WTC11 (cell line): ENCODE results near the gene CFAP299. TPM values are rescaled to one million over a fixed set of nuclear protein-coding genes. Genes with fewer than 3 reads are reported as not detected.

Experiments
- ATAC-seq: fragments of 200-7000 bp; cut with Tn5 transposase; 2 replicates; pipeline ENCODE4 v1.10.0; 2021; ENCODE audit warnings: mild to moderate bottlenecking, moderate library complexity
- CTCF ChIA-PET: fragments of 300-600 bp; sonication (Branson Sonifier 250); formaldehyde crosslinking; loops from one replicate; lab custom pipeline; 2021; ENCODE audit warnings: antibody characterized with exemption; lab: Charles Lee
- POLR2A ChIA-PET: fragments of 350-600 bp; sonication (Branson Sonifier 250); formaldehyde crosslinking; loops from one replicate; lab custom pipeline; 2021; ENCODE audit warnings: antibody characterized with exemption; lab: Charles Lee
- DNase-seq: peaks from one replicate; pipeline ENCODE4 v3.0.0; 2021; ENCODE audit warnings: low spot score
- H3K27ac Mint-ChIP-seq: 2 replicates; pipeline ENCODE4 v1.8.0; 2021; ENCODE audit warnings: mixed read lengths
- H3K27me3 Mint-ChIP-seq: 2 replicates; pipeline ENCODE4 v1.8.0; 2021; ENCODE audit warnings: low read depth, mild to moderate bottlenecking, moderate library complexity, mixed read lengths
- H3K36me3 Mint-ChIP-seq: 2 replicates; pipeline ENCODE4 v1.8.0; 2021; ENCODE audit warnings: mixed read lengths
- H3K4me1 Mint-ChIP-seq: 2 replicates; pipeline ENCODE4 v1.8.0; 2022; ENCODE audit warnings: mixed read lengths
- H3K4me3 Mint-ChIP-seq: 2 replicates; pipeline ENCODE4 v1.8.0; 2021; ENCODE audit warnings: mild to moderate bottlenecking, moderate library complexity, mixed read lengths
- H3K9me3 Mint-ChIP-seq: 2 replicates; pipeline ENCODE4 v1.8.0; 2021; ENCODE audit warnings: mixed read lengths
- AFF4 ChIP-seq: sonication (generic); formaldehyde crosslinking; IDR thresholded peaks from 2 replicates; pipeline ENCODE4 v1.8.1; 2023; ENCODE audit warnings: mild to moderate bottlenecking, missing genetic modification reagents, borderline replicate concordance
- ATF6 ChIP-seq: sonication (generic); formaldehyde crosslinking; IDR thresholded peaks from 2 replicates; pipeline ENCODE4 v1.8.1; 2023; ENCODE audit warnings: mild to moderate bottlenecking, missing genetic modification reagents
- CREB1 ChIP-seq: sonication (generic); formaldehyde crosslinking; IDR thresholded peaks from 2 replicates; pipeline ENCODE4 v1.8.0; 2023; ENCODE audit warnings: mild to moderate bottlenecking, missing genetic modification reagents
- E2F5 ChIP-seq: sonication (generic); formaldehyde crosslinking; IDR thresholded peaks from 2 replicates; pipeline ENCODE4 v1.8.1; 2022; ENCODE audit warnings: mild to moderate bottlenecking, moderate library complexity, missing genetic modification reagents
- FOXJ3 ChIP-seq: sonication (generic); formaldehyde crosslinking; IDR thresholded peaks from 2 replicates; pipeline ENCODE4 v1.9.0; 2021; ENCODE audit warnings: missing genetic modification reagents, mild to moderate bottlenecking, borderline replicate concordance
- FOXK1 ChIP-seq: sonication (generic); formaldehyde crosslinking; IDR thresholded peaks from 2 replicates; pipeline ENCODE4 v1.8.0; 2022; ENCODE audit warnings: mild to moderate bottlenecking, moderate library complexity, missing genetic modification reagents
- GRHL2 ChIP-seq: fragments of 250-450 bp; sonication (Bioruptor Pico); IDR thresholded peaks from 2 replicates; pipeline ENCODE4 v1.8.0; 2022; ENCODE audit warnings: mild to moderate bottlenecking, moderate library complexity; ENCODE audit not compliant: insufficient replicate concordance, severe bottlenecking
- JUN ChIP-seq: sonication (generic); formaldehyde crosslinking; IDR thresholded peaks from 2 replicates; pipeline ENCODE4 v1.8.0; 2023; ENCODE audit warnings: mild to moderate bottlenecking, missing genetic modification reagents
- KAT7 ChIP-seq: sonication (generic); formaldehyde crosslinking; IDR thresholded peaks from 2 replicates; pipeline ENCODE4 v1.8.1; 2023; ENCODE audit warnings: missing genetic modification reagents, mild to moderate bottlenecking, borderline replicate concordance
- MYBL2 ChIP-seq: sonication (generic); formaldehyde crosslinking; IDR thresholded peaks from 2 replicates; pipeline ENCODE4 v1.8.1; 2023; ENCODE audit warnings: mild to moderate bottlenecking, moderate library complexity, missing genetic modification reagents
- NFYB ChIP-seq: sonication (generic); formaldehyde crosslinking; conservative IDR thresholded peaks from 2 replicates; pipeline ENCODE4 v1.8.0; 2022; ENCODE audit warnings: low read depth, missing genetic modification reagents
- NR1H2 ChIP-seq: sonication (generic); formaldehyde crosslinking; IDR thresholded peaks from 2 replicates; pipeline ENCODE4 v1.9.0; 2021; ENCODE audit warnings: mild to moderate bottlenecking, moderate library complexity, missing genetic modification reagents
- RELA ChIP-seq: sonication (generic); formaldehyde crosslinking; IDR thresholded peaks from 2 replicates; pipeline ENCODE4 v1.8.1; 2022; ENCODE audit warnings: missing genetic modification reagents, mild to moderate bottlenecking, borderline replicate concordance
- USF2 ChIP-seq: sonication (generic); formaldehyde crosslinking; IDR thresholded peaks from 2 replicates; pipeline ENCODE4 v1.8.1; 2023; ENCODE audit warnings: mild to moderate bottlenecking, missing genetic modification reagents, moderate library complexity
- ZNF138 ChIP-seq: sonication (generic); formaldehyde crosslinking; conservative IDR thresholded peaks from 2 replicates; pipeline ENCODE4 v1.8.1; 2022; ENCODE audit warnings: mild to moderate bottlenecking, moderate library complexity, missing genetic modification reagents
- ZNF232 ChIP-seq: sonication (generic); formaldehyde crosslinking; IDR thresholded peaks from 2 replicates; pipeline ENCODE4 v1.8.0; 2022; ENCODE audit warnings: mild to moderate bottlenecking, missing genetic modification reagents
- ZNF423 ChIP-seq: fragments of 250-450 bp; sonication (Bioruptor Pico); IDR thresholded peaks from 2 replicates; pipeline ENCODE4 v2.1.2; 2022; ENCODE audit warnings: mild to moderate bottlenecking, moderate library complexity
- total RNA-seq: library from RNA; stranded (reverse); gene quantifications from 3 replicates; pipeline ENCODE4 v1.2.3, GENCODE V29; 2021
- TF ChIP-seq, protein P1 (sequence below): sonication (generic); formaldehyde crosslinking; IDR thresholded peaks from 2 replicates; pipeline ENCODE4 v1.8.1; 2022; ENCODE audit warnings: low read depth, missing genetic modification reagents, borderline replicate concordance
- TF ChIP-seq, protein P2 (sequence below): sonication (generic); formaldehyde crosslinking; IDR thresholded peaks from 2 replicates; pipeline ENCODE4 v1.8.0; 2022; ENCODE audit warnings: mild to moderate bottlenecking, missing genetic modification reagents
- TF ChIP-seq, protein P3 (sequence below): sonication (generic); formaldehyde crosslinking; conservative IDR thresholded peaks from 2 replicates; pipeline ENCODE4 v1.8.1; 2022; ENCODE audit warnings: mild to moderate bottlenecking, missing genetic modification reagents
- TF ChIP-seq, protein P4 (sequence below): sonication (generic); formaldehyde crosslinking; IDR thresholded peaks from 2 replicates; pipeline ENCODE4 v1.8.0; 2022; ENCODE audit warnings: mild to moderate bottlenecking, missing genetic modification reagents

The CFAP299 gene
- total RNA-seq, 1 experiment from 2014 or later, result not detected

DNA sequence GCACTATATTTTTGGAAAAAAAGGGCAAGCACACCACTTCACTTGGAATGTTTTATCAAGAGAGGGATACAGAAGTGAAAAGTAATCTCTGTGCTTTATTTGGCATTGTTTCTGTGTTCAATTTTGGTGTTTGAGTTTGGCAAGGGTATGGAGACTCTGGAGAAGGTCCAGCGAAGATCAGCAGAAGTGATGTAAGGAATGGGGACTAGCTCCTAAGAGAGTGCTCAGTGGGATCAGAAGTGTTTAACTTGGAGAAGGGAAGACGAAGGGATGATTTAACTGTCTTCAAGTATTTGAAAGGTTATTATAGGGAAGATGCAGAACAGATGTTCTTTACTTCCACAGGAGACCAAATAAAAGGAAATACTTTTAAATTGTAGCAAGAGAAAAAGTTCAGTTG, 74.3 kb downstream of the CFAP299 start:
- DNase-seq, result no peak
- no peak for ATAC-seq
- TF ChIP-seq E2F5 (no peak), AFF4 (CRISPR knock-in tag) (no peak), JUN (CRISPR knock-in tag) (no peak)
- ChIA-PET CTCF (no interaction called here), POLR2A (no interaction called here)
- no peaks in the 10 kb centered on the region for H3K9me3 Mint-ChIP-seq
- no peaks in the 10 kb centered on the region for H3K27me3 Mint-ChIP-seq
- no peaks in the 10 kb centered on the region for H3K4me1 Mint-ChIP-seq
- no peak overlapping the region for H3K27ac Mint-ChIP-seq
- H3K4me3 Mint-ChIP-seq, result no peak overlapping the region
- H3K36me3 Mint-ChIP-seq, result no peaks in the 10 kb centered on the region

DNA sequence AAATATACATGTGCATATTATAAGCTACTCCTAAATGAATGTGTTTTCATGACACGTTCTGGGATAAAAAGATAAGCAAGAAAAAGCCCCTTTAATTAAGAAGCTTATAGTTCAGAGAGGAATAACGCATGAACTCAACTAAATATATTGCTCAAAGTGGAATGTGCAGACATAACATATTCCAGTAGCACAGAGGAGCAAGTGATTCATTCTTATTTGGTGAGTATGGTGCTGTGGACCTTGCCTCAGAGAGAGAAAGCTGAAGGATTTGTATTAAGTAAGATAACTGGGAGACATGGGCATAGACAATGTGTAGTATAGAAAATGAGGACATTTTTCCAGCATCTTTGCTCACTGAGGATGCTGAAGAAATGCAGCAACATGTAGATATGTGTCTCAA, 76.8 kb downstream of the CFAP299 start:
- TF ChIP-seq KAT7 (CRISPR knock-in tag) (no peak), ZNF138 (CRISPR knock-in tag) (no peak), ZNF232 (no peak), NR1H2 (CRISPR knock-in tag) (no peak), USF2 (CRISPR knock-in tag) (no peak), ZNF423 (CRISPR knock-in tag) (no peak), RELA (CRISPR knock-in tag) (no peak), ATF6 (no peak), FOXK1 (CRISPR knock-in tag) (no peak), NFYB (CRISPR knock-in tag) (no peak), FOXJ3 (CRISPR knock-in tag) (no peak), CREB1 (CRISPR knock-in tag) (no peak), GRHL2 (CRISPR knock-in tag) (no peak), MYBL2 (CRISPR knock-in tag) (no peak)
- TF ChIP-seq, protein P1, sequence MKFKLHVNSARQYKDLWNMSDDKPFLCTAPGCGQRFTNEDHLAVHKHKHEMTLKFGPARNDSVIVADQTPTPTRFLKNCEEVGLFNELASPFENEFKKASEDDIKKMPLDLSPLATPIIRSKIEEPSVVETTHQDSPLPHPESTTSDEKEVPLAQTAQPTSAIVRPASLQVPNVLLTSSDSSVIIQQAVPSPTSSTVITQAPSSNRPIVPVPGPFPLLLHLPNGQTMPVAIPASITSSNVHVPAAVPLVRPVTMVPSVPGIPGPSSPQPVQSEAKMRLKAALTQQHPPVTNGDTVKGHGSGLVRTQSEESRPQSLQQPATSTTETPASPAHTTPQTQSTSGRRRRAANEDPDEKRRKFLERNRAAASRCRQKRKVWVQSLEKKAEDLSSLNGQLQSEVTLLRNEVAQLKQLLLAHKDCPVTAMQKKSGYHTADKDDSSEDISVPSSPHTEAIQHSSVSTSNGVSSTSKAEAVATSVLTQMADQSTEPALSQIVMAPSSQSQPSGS, result no peak
- TF ChIP-seq, protein P2, sequence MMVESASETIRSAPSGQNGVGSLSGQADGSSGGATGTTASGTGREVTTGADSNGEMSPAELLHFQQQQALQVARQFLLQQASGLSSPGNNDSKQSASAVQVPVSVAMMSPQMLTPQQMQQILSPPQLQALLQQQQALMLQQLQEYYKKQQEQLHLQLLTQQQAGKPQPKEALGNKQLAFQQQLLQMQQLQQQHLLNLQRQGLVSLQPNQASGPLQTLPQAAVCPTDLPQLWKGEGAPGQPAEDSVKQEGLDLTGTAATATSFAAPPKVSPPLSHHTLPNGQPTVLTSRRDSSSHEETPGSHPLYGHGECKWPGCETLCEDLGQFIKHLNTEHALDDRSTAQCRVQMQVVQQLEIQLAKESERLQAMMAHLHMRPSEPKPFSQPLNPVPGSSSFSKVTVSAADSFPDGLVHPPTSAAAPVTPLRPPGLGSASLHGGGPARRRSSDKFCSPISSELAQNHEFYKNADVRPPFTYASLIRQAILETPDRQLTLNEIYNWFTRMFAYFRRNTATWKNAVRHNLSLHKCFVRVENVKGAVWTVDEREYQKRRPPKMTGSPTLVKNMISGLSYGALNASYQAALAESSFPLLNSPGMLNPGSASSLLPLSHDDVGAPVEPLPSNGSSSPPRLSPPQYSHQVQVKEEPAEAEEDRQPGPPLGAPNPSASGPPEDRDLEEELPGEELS (CRISPR knock-in tag), result no peak
- TF ChIP-seq, protein P3, sequence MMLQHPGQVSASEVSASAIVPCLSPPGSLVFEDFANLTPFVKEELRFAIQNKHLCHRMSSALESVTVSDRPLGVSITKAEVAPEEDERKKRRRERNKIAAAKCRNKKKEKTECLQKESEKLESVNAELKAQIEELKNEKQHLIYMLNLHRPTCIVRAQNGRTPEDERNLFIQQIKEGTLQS (CRISPR knock-in tag), result no peak
- TF ChIP-seq, protein P4, sequence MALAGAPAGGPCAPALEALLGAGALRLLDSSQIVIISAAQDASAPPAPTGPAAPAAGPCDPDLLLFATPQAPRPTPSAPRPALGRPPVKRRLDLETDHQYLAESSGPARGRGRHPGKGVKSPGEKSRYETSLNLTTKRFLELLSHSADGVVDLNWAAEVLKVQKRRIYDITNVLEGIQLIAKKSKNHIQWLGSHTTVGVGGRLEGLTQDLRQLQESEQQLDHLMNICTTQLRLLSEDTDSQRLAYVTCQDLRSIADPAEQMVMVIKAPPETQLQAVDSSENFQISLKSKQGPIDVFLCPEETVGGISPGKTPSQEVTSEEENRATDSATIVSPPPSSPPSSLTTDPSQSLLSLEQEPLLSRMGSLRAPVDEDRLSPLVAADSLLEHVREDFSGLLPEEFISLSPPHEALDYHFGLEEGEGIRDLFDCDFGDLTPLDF (CRISPR knock-in tag), result no peak
- H3K4me1 Mint-ChIP-seq, result no peaks in the 10 kb centered on the region
- H3K27ac Mint-ChIP-seq, result no peak overlapping the region
- no peaks in the 10 kb centered on the region for H3K27me3 Mint-ChIP-seq
- ChIA-PET POLR2A (no interaction called here), CTCF (no interaction called here)
- H3K36me3 Mint-ChIP-seq, result no peaks in the 10 kb centered on the region
- DNase-seq, result no peak
- H3K4me3 Mint-ChIP-seq, result no peak overlapping the region
- no peak for ATAC-seq
- no peaks in the 10 kb centered on the region for H3K9me3 Mint-ChIP-seq
